ENCODE results near the gene EID2. TPM values are rescaled to one million over a fixed set of nuclear protein-coding genes. Genes with fewer than 3 reads are reported as not detected.

EID2 gene
- total RNA-seq, 1 experiment from 2014 or later, result 8.5 TPM

GRCh38 chr19:39582891-39583625 lies 43.1 kb upstream of the EID2 start:
- H3K27me3 Mint-ChIP-seq (ENCODE audit: insufficient read depth, unreplicated experiment), result peaks cover 30% of the 10 kb centered on the region
- TF ChIP-seq CTCF (IDR thresholded peaks at IDR 0.05; ENCODE audit: unreplicated experiment), result no peak

GRCh38 chr19:39582442-39582841 lies 42.5 kb upstream of the EID2 start:
- no peak overlapping the region for H3K4me3 Mint-ChIP-seq (ENCODE audit: unreplicated experiment)
- DNase-seq (ENCODE audit: unreplicated experiment), result no peak
- no peak overlapping the region for H3K27ac Mint-ChIP-seq (ENCODE audit: low read depth, unreplicated experiment)
- intact Hi-C loops (cut with micrococcal nuclease), result no loop called here
- CTCF ChIA-PET, result interaction anchor here (1.0 kb wide), 1 partner anchor 31 kb away, joined by 3 read pairs; no protein-coding TSS in a partner anchor
- peaks cover 36% of the 10 kb centered on the region for H3K27me3 Mint-ChIP-seq (ENCODE audit: insufficient read depth, unreplicated experiment)
- TF ChIP-seq CTCF (IDR thresholded peaks at IDR 0.05; ENCODE audit: unreplicated experiment), result no peak
- H3K36me3 Mint-ChIP-seq (ENCODE audit: insufficient read depth, unreplicated experiment), result no peaks in the 10 kb centered on the region
- POLR2A ChIA-PET, result no interaction called here
- H3K4me1 Mint-ChIP-seq (ENCODE audit: insufficient read depth, unreplicated experiment), result no peaks in the 10 kb centered on the region
- no TSS peak for BruUV-seq (replicated peaks)
- H3K9me3 Mint-ChIP-seq (ENCODE audit: unreplicated experiment), result peaks cover 10% of the 10 kb centered on the region

More at GRCh38 chr19:39582891-39583625, 43.1 kb upstream of the EID2 start:
- no TSS peak for BruUV-seq (replicated peaks)
- Mint-ChIP-seq H3K27ac (ENCODE audit: low read depth, unreplicated experiment) (no peak overlapping the region), H3K36me3 (ENCODE audit: insufficient read depth, unreplicated experiment) (no peaks in the 10 kb centered on the region), H3K4me1 (ENCODE audit: insufficient read depth, unreplicated experiment) (no peaks in the 10 kb centered on the region), H3K9me3 (ENCODE audit: unreplicated experiment) (peaks cover 10% of the 10 kb centered on the region), H3K4me3 (ENCODE audit: unreplicated experiment) (no peak overlapping the region)
- no peak for DNase-seq (ENCODE audit: unreplicated experiment)
- CTCF ChIA-PET, result interaction anchor here (1.0 kb wide), 1 partner anchor 31 kb away, joined by 3 read pairs; no protein-coding TSS in a partner anchor
- intact Hi-C loops (cut with micrococcal nuclease), result no loop called here
- POLR2A ChIA-PET, result no interaction called here

GRCh38 chr19:39568604-39569003 lies 28.6 kb upstream of the EID2 start:
- CTCF ChIA-PET, result no interaction called here
- POLR2A ChIA-PET, result no interaction called here
- Mint-ChIP-seq H3K27me3 (ENCODE audit: insufficient read depth, unreplicated experiment) (peaks cover 23% of the 10 kb centered on the region), H3K4me3 (ENCODE audit: unreplicated experiment) (no peak overlapping the region), H3K9me3 (ENCODE audit: unreplicated experiment) (peaks cover 6% of the 10 kb centered on the region), H3K36me3 (ENCODE audit: insufficient read depth, unreplicated experiment) (no peaks in the 10 kb centered on the region), H3K4me1 (ENCODE audit: insufficient read depth, unreplicated experiment) (peaks cover 7% of the 10 kb centered on the region), H3K27ac (ENCODE audit: low read depth, unreplicated experiment) (no peak overlapping the region)
- DNase-seq (ENCODE audit: unreplicated experiment), result peak; percentile 25
- BruUV-seq (replicated peaks), result no TSS peak
- intact Hi-C loops (cut with micrococcal nuclease), result no loop called here
- TF ChIP-seq CTCF (IDR thresholded peaks at IDR 0.05; ENCODE audit: unreplicated experiment), result no peak

- no peak for TF ChIP-seq CTCF (IDR thresholded peaks at IDR 0.05; ENCODE audit: unreplicated experiment)
- Mint-ChIP-seq H3K27me3 (ENCODE audit: insufficient read depth, unreplicated experiment) (peaks cover 23% of the 10 kb centered on the region), H3K9me3 (ENCODE audit: unreplicated experiment) (no peaks in the 10 kb centered on the region), H3K4me3 (ENCODE audit: unreplicated experiment) (no peak overlapping the region), H3K27ac (ENCODE audit: low read depth, unreplicated experiment) (no peak overlapping the region), H3K36me3 (ENCODE audit: insufficient read depth, unreplicated experiment) (no peaks in the 10 kb centered on the region), H3K4me1 (ENCODE audit: insufficient read depth, unreplicated experiment) (peaks cover 7% of the 10 kb centered on the region)
- ChIA-PET POLR2A (no interaction called here), CTCF (interaction anchor here (0.5 kb wide), 1 partner anchor 168 kb away, joined by 4 read pairs; no protein-coding TSS in a partner anchor)
- intact Hi-C loops (cut with micrococcal nuclease), result no loop called here
- no TSS peak for BruUV-seq (replicated peaks)
- no peak for DNase-seq (ENCODE audit: unreplicated experiment)
These were observed 26.1 kb upstream of the EID2 start for GRCh38 chr19:39566064-39566463.

Measured in MCF 10A (cell line).